Measurements from ENCODE around the gene PRKACG. TPM values are rescaled to one million over a fixed set of nuclear protein-coding genes. Genes with fewer than 3 reads are reported as not detected.
"Not testable (repeated sequence)": the region's sequence is repeated elsewhere in the genome, so short reads cannot be mapped to it uniquely, and the experiment has no call there.

The PRKACG gene
- total and polyA plus RNA-seq, 2 donors: not detected

GRCh38 chr9:69013382-69013727, 558 bp downstream of the PRKACG start:
- Histone ChIP-seq H3K36me3 (ENCODE audit: insufficient read depth) (no peaks in the 10 kb centered on the region), H3K27ac (ENCODE audit: low read depth) (no peak overlapping the region), H3K4me1 (ENCODE audit: insufficient read depth) (no peaks in the 10 kb centered on the region), H3K4me3 (ENCODE audit: low read depth, low read length) (no peak overlapping the region)
- DNase-seq (ENCODE audit: extremely low spot score): no peak
- 98% methylated on average over 26 of the region's 26 CpGs for WGBS

- Histone ChIP-seq H3K4me3 (ENCODE audit: low read depth, low read length) (no peak overlapping the region), H3K36me3 (ENCODE audit: insufficient read depth) (no peaks in the 10 kb centered on the region), H3K4me1 (ENCODE audit: insufficient read depth) (no peaks in the 10 kb centered on the region), H3K27ac (ENCODE audit: low read depth) (no peak overlapping the region)
- WGBS: 83% methylated on average over 18 of the region's 18 CpGs
- no peak for DNase-seq (ENCODE audit: extremely low spot score)
These were observed 1.1 kb downstream of the PRKACG start for GRCh38 chr9:69012696-69013381.

- 52% methylated on average over 1 of the region's 1 CpG for WGBS
These were observed 4.2 kb downstream of the PRKACG start for GRCh38 chr9:69009708-69010107.

GRCh38 chr9:69004836-69005235, 9.1 kb downstream of the PRKACG start:
- Histone ChIP-seq H3K4me3 (ENCODE audit: low read depth, low read length) (no peak overlapping the region), H3K4me1 (ENCODE audit: insufficient read depth) (no peaks in the 10 kb centered on the region), H3K36me3 (ENCODE audit: insufficient read depth) (no peaks in the 10 kb centered on the region), H3K27ac (ENCODE audit: low read depth) (no peak overlapping the region)
- WGBS: 11% methylated on average over 2 of the region's 2 CpGs
- no peak for DNase-seq (ENCODE audit: extremely low spot score)

More at GRCh38 chr9:69009708-69010107, 4.2 kb downstream of the PRKACG start:
- H3K4me3 ChIP-seq (ENCODE audit: low read depth, low read length): no peak overlapping the region
- H3K4me1 ChIP-seq (ENCODE audit: insufficient read depth): no peaks in the 10 kb centered on the region
- no peak for DNase-seq (ENCODE audit: extremely low spot score)
- no peak overlapping the region for H3K27ac ChIP-seq (ENCODE audit: low read depth)
- no peaks in the 10 kb centered on the region for H3K36me3 ChIP-seq (ENCODE audit: insufficient read depth)

- H3K27ac ChIP-seq (ENCODE audit: low read depth): no peak overlapping the region
- H3K4me1 ChIP-seq (ENCODE audit: insufficient read depth): no peaks in the 10 kb centered on the region
- no peaks in the 10 kb centered on the region for H3K36me3 ChIP-seq (ENCODE audit: insufficient read depth)
- WGBS: 81% methylated on average over 8 of the region's 8 CpGs
- H3K4me3 ChIP-seq (ENCODE audit: low read depth, low read length): no peak overlapping the region
- no peak for DNase-seq (ENCODE audit: extremely low spot score)
These were observed 10.9 kb downstream of the PRKACG start for GRCh38 chr9:69003051-69003450.

- H3K27ac ChIP-seq (ENCODE audit: low read depth): no peak overlapping the region
- WGBS: 72% methylated on average over 8 of the region's 8 CpGs
- no peaks in the 10 kb centered on the region for H3K4me1 ChIP-seq (ENCODE audit: insufficient read depth)
- H3K4me3 ChIP-seq (ENCODE audit: low read depth, low read length): no peak overlapping the region
- DNase-seq (ENCODE audit: extremely low spot score): no peak
- no peaks in the 10 kb centered on the region for H3K36me3 ChIP-seq (ENCODE audit: insufficient read depth)
These were observed 12.0 kb downstream of the PRKACG start for GRCh38 chr9:69001921-69002320.

GRCh38 chr9:68999393-69000105, 14.4 kb downstream of the PRKACG start:
- no peak overlapping the region for H3K4me3 ChIP-seq (ENCODE audit: low read depth, low read length)
- H3K36me3 ChIP-seq (ENCODE audit: insufficient read depth): no peaks in the 10 kb centered on the region
- no peak overlapping the region for H3K27ac ChIP-seq (ENCODE audit: low read depth)
- H3K4me1 ChIP-seq (ENCODE audit: insufficient read depth): no peaks in the 10 kb centered on the region
- 39% methylated on average over 10 of the region's 10 CpGs for WGBS
- no peak for DNase-seq (ENCODE audit: extremely low spot score)

GRCh38 chr9:68998812-68999211, 15.1 kb downstream of the PRKACG start:
- no peak overlapping the region for H3K4me3 ChIP-seq (ENCODE audit: low read depth, low read length)
- no peaks in the 10 kb centered on the region for H3K4me1 ChIP-seq (ENCODE audit: insufficient read depth)
- WGBS: 77% methylated on average over 5 of the region's 5 CpGs
- no peak for DNase-seq (ENCODE audit: extremely low spot score)
- no peak overlapping the region for H3K27ac ChIP-seq (ENCODE audit: low read depth)
- H3K36me3 ChIP-seq (ENCODE audit: insufficient read depth): no peaks in the 10 kb centered on the region

- DNase-seq (ENCODE audit: extremely low spot score): no peak
- Histone ChIP-seq H3K36me3 (ENCODE audit: insufficient read depth) (no peaks in the 10 kb centered on the region), H3K4me1 (ENCODE audit: insufficient read depth) (no peaks in the 10 kb centered on the region), H3K4me3 (ENCODE audit: low read depth, low read length) (no peak overlapping the region), H3K27ac (ENCODE audit: low read depth) (no peak overlapping the region)
- WGBS: 61% methylated on average over 4 of the region's 4 CpGs
These were observed 15.5 kb downstream of the PRKACG start for GRCh38 chr9:68998385-68998784.

GRCh38 chr9:68997666-68998065, 16.2 kb downstream of the PRKACG start:
- Histone ChIP-seq H3K36me3 (ENCODE audit: insufficient read depth) (no peaks in the 10 kb centered on the region), H3K4me1 (ENCODE audit: insufficient read depth) (no peaks in the 10 kb centered on the region), H3K4me3 (ENCODE audit: low read depth, low read length) (no peak overlapping the region), H3K27ac (ENCODE audit: low read depth) (no peak overlapping the region)
- WGBS: 83% methylated on average over 3 of the region's 3 CpGs
- DNase-seq (ENCODE audit: extremely low spot score): no peak

- Histone ChIP-seq H3K36me3 (ENCODE audit: insufficient read depth) (no peaks in the 10 kb centered on the region), H3K4me1 (ENCODE audit: insufficient read depth) (no peaks in the 10 kb centered on the region), H3K4me3 (ENCODE audit: low read depth, low read length) (no peak overlapping the region), H3K27ac (ENCODE audit: low read depth) (no peak overlapping the region)
- no peak for DNase-seq (ENCODE audit: extremely low spot score)
- WGBS: 81% methylated on average over 5 of the region's 5 CpGs
These were observed 17.5 kb downstream of the PRKACG start for GRCh38 chr9:68996462-68996861.

GRCh38 chr9:68995776-68996175, 18.1 kb downstream of the PRKACG start:
- no peaks in the 10 kb centered on the region for H3K4me1 ChIP-seq (ENCODE audit: insufficient read depth)
- no peak for DNase-seq (ENCODE audit: extremely low spot score)
- WGBS: 74% methylated on average over 3 of the region's 3 CpGs
- no peak overlapping the region for H3K4me3 ChIP-seq (ENCODE audit: low read depth, low read length)
- H3K36me3 ChIP-seq (ENCODE audit: insufficient read depth): no peaks in the 10 kb centered on the region
- H3K27ac ChIP-seq (ENCODE audit: low read depth): no peak overlapping the region

GRCh38 chr9:68991457-68991856, 22.5 kb downstream of the PRKACG start:
- no peaks in the 10 kb centered on the region for H3K36me3 ChIP-seq (ENCODE audit: insufficient read depth)

GRCh38 chr9:68986949-68987348, 27.0 kb downstream of the PRKACG start:
- WGBS: 97% methylated on average over 7 of the region's 7 CpGs
- not testable (repeated sequence) for H3K4me1 ChIP-seq (ENCODE audit: insufficient read depth); H3K36me3 ChIP-seq (ENCODE audit: insufficient read depth); DNase-seq (ENCODE audit: extremely low spot score); H3K27ac ChIP-seq (ENCODE audit: low read depth); H3K4me3 ChIP-seq (ENCODE audit: low read depth, low read length)

More at GRCh38 chr9:68991457-68991856, 22.5 kb downstream of the PRKACG start:
- no peak for DNase-seq (ENCODE audit: extremely low spot score)
- H3K4me1 ChIP-seq (ENCODE audit: insufficient read depth): no peaks in the 10 kb centered on the region
- no peak overlapping the region for H3K27ac ChIP-seq (ENCODE audit: low read depth)
- WGBS: 89% methylated on average over 9 of the region's 9 CpGs
- H3K4me3 ChIP-seq (ENCODE audit: low read depth, low read length): no peak overlapping the region
